Tibial nerve (tissue), 4 donors: ENCODE data around the gene GRIK3.

Experiments
- CTCF ChIP-seq, 5 experiments: fragments of 200-600 bp in 3 of 5; fragments of 450-650 bp in 2 of 5; sonication (generic) in 3 of 5; IDR thresholded peaks; one replicate each; pipeline ENCODE4 v1.5.1; 2016 to 2019; ENCODE audit warnings: antibody characterized with exemption in 5 of 5, mild to moderate bottlenecking in 3 of 5, moderate library complexity in 2 of 5
- EP300 ChIP-seq, 2 donors: sonication (generic); formaldehyde crosslinking; IDR thresholded peaks; one replicate each; pipeline ENCODE4 v1.6.1; 2017; ENCODE audit warnings: antibody characterized with exemption in 2 of 2, mild to moderate bottlenecking in 1 of 2
- POLR2A ChIP-seq, 2 donors: fragments of 450-650 bp; IDR thresholded peaks; one replicate each; pipeline ENCODE4 v1.6.1; 2017; ENCODE audit warnings: antibody characterized with exemption in 2 of 2, mild to moderate bottlenecking in 2 of 2, moderate library complexity in 2 of 2

GRCh38 chr1:36782085-36782484 lies 252.2 kb downstream of the GRIK3 start:
- no peak for TF ChIP-seq CTCF (IDR thresholded peaks at IDR 0.05)
- no peak for TF ChIP-seq POLR2A (IDR thresholded peaks at IDR 0.05)
- TF ChIP-seq EP300 (IDR thresholded peaks at IDR 0.05), result no peak
